Measurements from ENCODE around the gene TMEM198. TPM values are rescaled to one million over a fixed set of nuclear protein-coding genes. Genes with fewer than 3 reads are reported as not detected.

The TMEM198 gene
- total RNA-seq, 1 donor from 2014 or later, result 2.1 TPM

- DNase-seq (ENCODE audit: low spot score), result no peak
Observed at GRCh38 chr2:219542931-219543595, 765 bp upstream of the TMEM198 start.

DNA sequence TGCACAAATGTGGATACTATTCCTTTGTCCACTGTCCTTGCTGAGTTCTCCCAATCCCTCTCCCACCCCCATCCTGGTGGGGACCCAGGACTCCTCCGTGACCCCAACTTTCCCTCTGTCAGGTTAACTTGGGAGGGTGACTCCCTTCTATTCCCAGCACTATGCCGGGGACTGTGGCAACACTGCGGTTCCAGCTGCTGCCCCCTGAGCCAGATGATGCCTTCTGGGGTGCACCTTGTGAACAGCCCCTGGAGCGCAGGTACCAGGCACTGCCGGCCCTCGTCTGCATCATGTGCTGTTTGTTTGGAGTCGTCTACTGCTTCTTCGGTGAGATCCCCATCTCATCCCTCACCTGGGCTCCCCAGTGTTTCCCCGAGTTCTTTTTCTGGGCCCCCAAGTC, 739 bp downstream of the TMEM198 start:
- no peak for DNase-seq (ENCODE audit: low spot score)
- ATAC-seq, result no peak

More at GRCh38 chr2:219542931-219543595, 765 bp upstream of the TMEM198 start:
- ATAC-seq, result peak; percentile 50

DNA sequence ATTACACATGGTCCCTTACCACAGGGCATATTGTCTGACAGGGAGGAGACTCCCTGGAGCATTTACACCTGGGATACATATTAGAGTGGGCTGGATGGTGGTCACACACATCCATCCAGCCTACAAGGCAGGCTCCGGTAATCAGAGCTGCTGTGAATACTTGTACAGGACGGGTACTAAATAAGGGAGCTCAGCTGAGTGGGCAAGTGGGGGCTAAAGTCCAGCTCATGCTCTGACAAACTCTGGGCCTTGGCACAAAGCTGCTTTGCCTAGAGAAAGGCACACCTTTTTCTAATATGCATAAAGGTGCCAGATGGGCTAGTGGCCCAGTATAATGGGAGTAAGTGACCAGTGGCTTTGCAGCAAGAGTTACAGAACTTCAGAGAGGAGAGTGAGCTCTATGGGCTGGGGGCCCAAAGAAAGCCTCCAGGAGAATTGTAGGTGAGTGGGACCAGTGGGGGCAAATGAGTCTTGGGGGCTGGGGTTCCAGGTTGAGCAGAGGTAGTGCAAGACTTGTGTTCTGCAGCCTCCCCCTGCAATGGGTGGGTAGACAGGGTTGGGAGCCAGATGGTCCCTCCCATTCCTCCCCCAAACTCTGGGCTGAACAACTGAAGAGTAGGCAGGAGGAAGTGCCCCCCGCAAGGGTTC, 1.6 kb downstream of the TMEM198 start:
- no peak for DNase-seq (ENCODE audit: low spot score)
- no peak for ATAC-seq

- DNase-seq (ENCODE audit: low spot score) (no peak), ATAC-seq (no peak)
Observed at GRCh38 chr2:219545943-219546352, 2.1 kb downstream of the TMEM198 start.

GRCh38 chr2:219547621-219548020, 3.8 kb downstream of the TMEM198 start:
- DNase-seq (ENCODE audit: low spot score) (no peak), ATAC-seq (no peak)

- no peak for ATAC-seq
- no peak for DNase-seq (ENCODE audit: low spot score)
Observed at GRCh38 chr2:219548990-219549389, 5.2 kb downstream of the TMEM198 start.

- ATAC-seq, result no peak
- DNase-seq (ENCODE audit: low spot score), result no peak
Observed at GRCh38 chr2:219549619-219550018, 5.8 kb downstream of the TMEM198 start.

DNA sequence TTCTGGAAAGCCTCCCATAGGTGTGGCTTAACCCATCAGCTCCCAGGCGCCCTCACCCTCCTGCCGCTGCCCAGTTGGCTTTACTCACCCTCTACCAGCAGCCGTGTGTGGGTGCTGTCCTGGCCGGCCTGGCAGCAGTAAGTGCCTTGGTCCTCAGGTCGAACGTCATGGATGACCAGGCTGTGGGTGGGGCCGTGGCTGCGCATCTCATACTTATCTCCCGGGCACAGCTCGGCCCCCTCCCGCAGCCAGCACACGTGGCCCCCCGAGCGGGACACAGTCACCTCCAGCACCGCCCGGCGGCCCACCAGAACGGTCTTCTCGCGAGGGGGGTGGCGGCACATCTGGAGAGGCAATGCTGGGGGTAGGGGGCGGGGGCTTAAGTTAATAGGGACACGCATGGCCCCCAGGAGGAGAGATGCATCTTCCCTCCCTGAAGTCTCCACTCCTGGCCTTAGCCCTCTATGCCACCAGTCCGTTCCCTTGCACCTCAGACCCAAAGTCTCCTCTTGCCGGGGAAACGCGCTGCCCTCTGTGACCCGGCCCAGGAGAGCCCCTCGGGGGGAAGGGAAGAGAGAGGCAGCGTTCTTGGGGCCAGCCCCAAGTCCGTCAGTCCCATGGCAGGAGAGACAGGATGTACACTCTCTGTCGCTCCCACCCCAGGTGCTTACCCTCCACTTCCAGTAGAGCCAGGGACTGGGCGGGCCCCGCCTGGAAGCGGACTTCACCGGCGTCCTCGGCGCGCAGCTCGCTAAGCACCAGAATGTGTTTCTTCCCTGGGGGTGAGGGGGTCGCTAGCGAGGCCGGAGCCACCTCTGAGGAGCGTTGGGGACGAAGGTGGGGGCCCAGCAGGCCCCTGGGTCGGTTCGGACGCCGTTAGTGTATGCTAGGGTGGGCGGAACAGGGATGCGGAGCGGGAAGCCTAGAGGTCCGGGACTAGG, 7.9 kb downstream of the TMEM198 start:
- ATAC-seq (peak; percentile 2), DNase-seq (ENCODE audit: low spot score) (no peak)

DNA sequence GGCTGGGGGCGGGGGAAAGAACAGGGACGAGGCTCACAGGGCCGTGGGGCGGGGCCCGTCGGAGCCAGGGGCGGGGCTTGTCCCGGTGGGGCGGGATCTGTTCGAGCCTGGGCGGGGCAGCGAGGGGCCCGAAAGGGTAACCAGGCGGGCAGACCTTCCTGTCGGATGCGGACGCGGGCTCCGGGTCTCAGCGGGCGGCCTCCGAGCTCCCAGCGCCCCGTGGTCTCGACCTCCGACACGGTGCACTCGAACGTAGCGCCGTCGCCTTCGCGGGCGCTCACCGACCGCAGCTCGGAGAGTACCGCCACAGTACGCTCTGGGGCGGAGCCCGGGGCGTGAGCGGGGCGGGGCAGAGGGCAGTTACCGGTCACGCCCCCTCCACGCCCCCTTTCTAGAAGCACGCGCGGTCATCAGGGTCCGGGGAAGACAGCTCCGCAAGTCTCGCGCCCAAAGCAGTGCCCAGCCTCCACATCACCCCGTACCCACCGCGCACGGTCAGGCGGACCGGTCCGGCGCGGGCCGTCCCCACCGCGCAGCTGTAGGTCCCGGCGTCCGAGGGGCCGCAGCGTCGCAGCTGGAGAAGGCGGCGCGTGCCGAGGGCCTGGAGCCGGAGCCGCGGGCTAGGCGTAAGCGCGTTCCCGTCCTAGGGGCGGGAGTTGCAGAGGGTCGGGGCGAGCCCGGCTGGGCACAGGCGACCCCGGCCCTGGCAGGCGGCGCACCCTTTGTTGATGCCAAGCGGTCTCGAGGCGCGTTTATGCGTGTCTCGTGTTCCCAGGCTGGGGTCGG, 8.7 kb downstream of the TMEM198 start:
- peak; percentile 86 for DNase-seq (ENCODE audit: low spot score)
- peak; percentile 96 for ATAC-seq

DNA sequence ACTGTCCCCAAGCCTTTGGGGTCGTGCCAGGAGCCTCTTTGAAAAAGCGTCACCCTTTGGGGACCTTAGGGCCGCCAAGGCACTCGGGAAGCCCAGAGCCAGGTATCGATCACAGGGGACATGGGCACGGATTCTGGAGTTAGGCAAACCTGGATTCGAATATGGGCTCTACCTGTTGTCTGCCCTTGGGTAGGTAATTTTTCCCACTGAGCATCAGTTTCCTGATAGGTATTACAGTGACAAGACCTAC, 9.3 kb downstream of the TMEM198 start:
- ATAC-seq (no peak), DNase-seq (ENCODE audit: low spot score) (no peak)

GRCh38 chr2:219553463-219553963, 9.7 kb downstream of the TMEM198 start:
- DNase-seq (ENCODE audit: low spot score), result no peak
- ATAC-seq, result no peak

DNA sequence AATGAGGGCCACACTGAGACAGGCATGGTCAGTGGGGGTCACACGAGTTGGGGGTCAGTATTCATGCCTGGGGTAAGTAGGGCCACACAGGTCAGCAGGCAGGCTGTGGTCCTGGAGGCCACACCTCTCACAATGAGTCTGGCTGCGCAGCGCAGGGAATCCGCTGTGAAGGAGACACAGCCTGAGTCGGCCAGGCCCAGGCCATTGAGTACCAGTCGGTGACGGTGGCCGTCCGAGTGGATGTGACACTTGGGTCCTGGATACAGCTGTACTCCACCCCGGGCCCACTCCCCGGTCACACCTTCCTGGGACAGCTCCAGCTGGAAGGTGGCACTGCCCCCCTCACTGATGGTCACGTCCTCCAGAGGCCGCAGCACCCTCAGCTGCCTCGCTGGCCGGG, 10.5 kb downstream of the TMEM198 start:
- no peak for DNase-seq (ENCODE audit: low spot score)
- no peak for ATAC-seq

GRCh38 chr2:219555956-219556355, 12.1 kb downstream of the TMEM198 start:
- ATAC-seq, result no peak
- DNase-seq (ENCODE audit: low spot score), result no peak

- DNase-seq (ENCODE audit: low spot score), result no peak
- ATAC-seq, result no peak
Observed at GRCh38 chr2:219556413-219556812, 12.6 kb downstream of the TMEM198 start.

GRCh38 chr2:219557320-219557719, 13.5 kb downstream of the TMEM198 start:
- no peak for DNase-seq (ENCODE audit: low spot score)
- no peak for ATAC-seq

GRCh38 chr2:219557791-219558785, 14.3 kb downstream of the TMEM198 start:
- DNase-seq (ENCODE audit: low spot score) (no peak), ATAC-seq (no peak)

DNA sequence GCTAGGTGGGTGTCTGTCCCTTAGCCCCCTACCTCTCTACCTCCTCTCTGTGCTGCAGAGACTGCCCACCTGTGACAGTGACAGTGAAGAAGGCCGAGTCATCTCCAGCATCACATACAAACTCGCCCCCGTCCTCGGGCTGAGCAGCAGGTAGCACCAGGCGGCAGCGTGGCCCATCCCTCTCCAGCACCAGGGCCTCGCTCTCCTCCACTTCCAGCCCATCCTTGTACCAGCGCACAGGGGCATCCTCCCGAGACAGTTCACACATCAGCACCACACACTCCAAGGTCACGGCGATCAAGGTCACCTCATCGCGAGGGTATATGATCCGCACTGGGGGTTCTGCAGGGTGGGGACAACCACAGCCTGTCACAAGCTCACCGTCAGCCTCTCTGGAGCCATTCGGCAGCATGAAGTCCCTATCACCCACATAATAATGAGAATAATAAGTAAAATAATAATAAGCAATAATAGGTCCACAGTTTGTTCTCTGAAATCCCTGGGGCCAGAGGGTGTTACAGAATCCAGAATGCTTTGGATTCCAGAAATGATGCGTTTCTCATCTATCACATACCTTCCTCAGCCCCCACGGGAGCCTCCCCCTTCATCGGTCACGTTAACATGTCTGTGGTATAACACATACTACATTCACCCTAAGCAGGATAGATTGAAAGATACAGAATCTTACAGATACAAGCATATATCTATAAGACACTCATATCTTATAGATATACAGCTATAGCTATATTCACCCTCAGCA, 15.5 kb downstream of the TMEM198 start:
- DNase-seq (ENCODE audit: low spot score) (no peak), ATAC-seq (no peak)

DNA sequence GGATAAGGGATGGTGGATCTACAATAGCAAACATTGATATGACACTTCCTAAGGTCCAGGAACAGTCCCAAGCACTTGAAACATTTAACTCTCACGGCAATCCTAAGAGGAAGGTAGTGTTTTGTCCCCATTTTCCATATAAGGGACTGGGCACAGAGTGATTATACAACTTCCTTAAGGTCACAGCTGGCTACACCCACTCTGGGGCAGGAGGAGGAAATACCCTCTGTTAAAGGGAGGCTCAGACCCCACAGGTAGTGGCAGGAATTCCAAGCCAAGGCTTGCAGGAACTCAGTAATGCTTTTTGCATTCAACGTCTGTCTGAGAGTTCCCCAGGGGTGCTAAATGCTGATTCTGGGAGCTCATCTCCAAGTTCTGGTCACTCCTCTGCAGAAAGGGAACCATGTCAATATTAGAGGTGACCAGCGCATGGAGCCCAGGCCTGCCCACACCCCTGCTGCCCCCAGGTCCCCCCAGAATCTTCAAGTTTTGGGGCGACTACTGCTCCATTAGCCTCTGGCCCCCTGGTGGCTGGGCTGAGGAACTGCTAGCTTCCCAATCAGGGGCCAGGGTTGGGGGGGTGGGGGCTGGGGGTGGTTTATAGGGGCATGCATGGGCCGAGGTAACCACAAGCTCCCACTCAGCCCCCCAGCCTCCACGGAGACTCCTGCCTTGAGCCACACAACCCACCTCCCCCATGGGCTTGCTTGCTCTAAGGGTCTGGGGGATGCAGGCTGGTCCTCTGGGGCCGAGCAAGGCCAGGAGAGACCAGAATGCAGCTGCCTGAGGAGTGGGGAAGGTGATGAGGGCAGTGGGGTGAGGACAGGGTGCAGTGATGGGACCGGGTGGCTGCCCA, 16.4 kb downstream of the TMEM198 start:
- ATAC-seq (peak; percentile 56), DNase-seq (ENCODE audit: low spot score) (no peak)
